HepG2 (cell line): ENCODE data around the gene GTF2H1. TPM values are rescaled to one million over a fixed set of nuclear protein-coding genes. Genes with fewer than 3 reads are reported as not detected.

ENCODE experiments used
- AKAP8 ChIP-seq: sonication (generic); formaldehyde crosslinking; IDR thresholded peaks from 2 replicates; pipeline ENCODE4 v1.5.1; 2020; ENCODE audit warnings: mild to moderate bottlenecking, missing genetic modification reagents
- BCL3 ChIP-seq: sonication (generic); formaldehyde crosslinking; IDR thresholded peaks from 2 replicates; pipeline ENCODE4 v1.5.1; 2020; ENCODE audit warnings: mild to moderate bottlenecking, missing genetic modification reagents, moderate library complexity
- HHEX ChIP-seq: IDR thresholded peaks from 2 replicates; pipeline ENCODE4 v1.6.1; 2016; ENCODE audit warnings: control low read depth
- HOMEZ ChIP-seq: IDR thresholded peaks from 2 replicates; pipeline ENCODE4 v1.6.1; 2016; ENCODE audit warnings: low read depth
- KDM4B ChIP-seq: sonication (generic); formaldehyde crosslinking; IDR thresholded peaks from 2 replicates; pipeline ENCODE4 v1.4.0; 2020; ENCODE audit warnings: missing genetic modification reagents
- MTA1 ChIP-seq: sonication (generic); formaldehyde crosslinking; IDR thresholded peaks from 2 replicates; pipeline ENCODE4 v1.4.0; 2020; ENCODE audit warnings: missing genetic modification reagents, mild to moderate bottlenecking, borderline replicate concordance
- SMC3 ChIP-seq: IDR thresholded peaks from 2 replicates; pipeline ENCODE4 v1.6.1; 2011; ENCODE audit warnings: low read length, improper control_type of control experiment
- TBX2 ChIP-seq: sonication (generic); formaldehyde crosslinking; IDR thresholded peaks from 2 replicates; pipeline ENCODE4 v1.5.0; 2020; ENCODE audit warnings: missing genetic modification reagents, mild to moderate bottlenecking, borderline replicate concordance
- ZBTB14 ChIP-seq: sonication (generic); formaldehyde crosslinking; IDR thresholded peaks from 2 replicates; pipeline ENCODE4 v1.4.0; 2020; ENCODE audit warnings: missing genetic modification reagents
- ZNF446 ChIP-seq: sonication (generic); formaldehyde crosslinking; IDR thresholded peaks from 2 replicates; pipeline ENCODE4 v1.5.0; 2020; ENCODE audit warnings: mild to moderate bottlenecking, missing genetic modification reagents
- ZNF605 ChIP-seq: sonication (generic); formaldehyde crosslinking; IDR thresholded peaks from 2 replicates; pipeline ENCODE4 v1.8.0; 2022; ENCODE audit warnings: mild to moderate bottlenecking, missing genetic modification reagents
- ZNF704 ChIP-seq: sonication (generic); formaldehyde crosslinking; IDR thresholded peaks from 2 replicates; pipeline ENCODE4 v1.8.1; 2023; ENCODE audit warnings: mild to moderate bottlenecking, inconsistent platforms, moderate library complexity, missing genetic modification reagents, borderline replicate concordance
- ZNF781 ChIP-seq: sonication (generic); formaldehyde crosslinking; IDR thresholded peaks from 2 replicates; pipeline ENCODE4 v1.5.1; 2020; ENCODE audit warnings: borderline replicate concordance, mild to moderate bottlenecking, missing genetic modification reagents; ENCODE audit errors: not compliant biosample characterization
- polyA plus RNA-seq, 8 experiments: library from polyadenylated mRNA; depleted of rRNA in 3 of 8; stranded (reverse) in 7 of 8; unstranded in 1 of 8; fragments of >200 nt; fragmentation: Illumina TruSeq in 4 of 8; extraction: Trizol in 4 of 8; gene quantifications; 2 replicates each; pipeline versions ENCODE4 v1.2.1 to v1.2.3, GENCODE V29; 2011 to 2016; ENCODE audit warnings: low read depth in 4 of 8, missing spikeins in 1 of 8, mixed read lengths in 1 of 8; ENCODE audit not compliant: insufficient read depth in 1 of 8
- total RNA-seq, 5 experiments: library from RNA; depleted of rRNA; stranded (reverse); fragments of >200 nt; fragmentation: Illumina TruSeq; extraction: Trizol; gene quantifications; 2 replicates each; pipeline ENCODE4 v1.2.3, GENCODE V29; 2016; ENCODE audit warnings: low read depth in 1 of 5
- TF ChIP-seq, protein P1 (sequence below): sonication (generic); formaldehyde crosslinking; IDR thresholded peaks from 2 replicates; pipeline ENCODE4 v1.9.0; 2021; ENCODE audit warnings: mild to moderate bottlenecking, missing genetic modification reagents

The GTF2H1 gene
- total and polyA plus RNA-seq, 2 of the 13 experiments (the other 11 are each of a cell fraction or from before 2014, with no cell fraction given), result 15.7 to 51.4 TPM

DNA sequence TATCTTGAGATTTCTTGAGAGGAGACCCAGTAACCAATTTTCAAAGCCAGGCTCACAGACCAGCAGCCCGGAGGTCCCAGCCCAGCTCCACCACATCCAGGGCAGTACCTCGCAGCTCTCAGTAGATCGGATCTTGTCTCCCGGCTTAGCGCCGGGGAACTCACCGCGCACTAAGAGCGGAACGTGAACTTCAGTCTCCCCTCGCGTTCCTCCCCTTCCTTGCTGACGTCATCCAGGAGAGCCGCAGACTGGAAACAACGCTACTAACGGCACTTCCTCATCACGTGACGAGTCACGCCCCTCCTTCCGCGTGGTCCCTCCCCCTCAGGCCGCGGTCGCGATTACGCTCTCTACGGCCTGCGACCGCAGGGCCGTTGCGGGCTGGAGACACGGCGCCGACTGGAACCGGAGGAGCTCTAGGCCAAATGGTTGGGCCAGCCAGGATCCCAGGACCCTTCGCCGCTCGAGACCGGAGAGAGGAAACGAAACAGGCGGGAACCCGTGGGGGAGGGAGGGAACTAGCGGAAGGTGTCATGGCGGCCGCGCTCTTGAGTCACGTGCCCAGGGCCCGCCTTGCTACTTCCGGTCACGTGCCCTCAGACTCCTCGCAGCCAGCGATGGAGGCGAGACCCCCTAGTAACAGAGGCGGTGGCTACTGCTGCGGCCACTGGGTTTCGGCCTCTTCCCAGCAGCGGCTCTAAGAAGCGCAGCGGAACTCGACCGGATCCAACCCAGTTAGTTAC lies at the start of gene GTF2H1, which contains the start of gene HPS5 (continued):
- TF ChIP-seq ZBTB14 (no peak), ZNF781 (CRISPR knock-in tag) (peak; percentile 64), TBX2 (CRISPR knock-in tag) (peak; percentile 79), HOMEZ (CRISPR knock-in tag) (peak; percentile 76; the same call in 1 of the 2 replicates), BCL3 (CRISPR knock-in tag) (peak; percentile 97), MTA1 (CRISPR knock-in tag) (no peak; the same call in 1 of the 2 replicates), ZNF605 (CRISPR knock-in tag) (peak; percentile 97), KDM4B (CRISPR knock-in tag) (0 out of 2 replicates have a peak, but pooled peaks have one; percentile 82), SMC3 (no peak), HHEX (no peak), ZNF446 (CRISPR knock-in tag) (peak; percentile 80; the same call in 1 of the 2 replicates), AKAP8 (no peak), ZNF704 (CRISPR knock-in tag) (peak; percentile 62; the same call in 1 of the 2 replicates)
- TF ChIP-seq, protein P1, sequence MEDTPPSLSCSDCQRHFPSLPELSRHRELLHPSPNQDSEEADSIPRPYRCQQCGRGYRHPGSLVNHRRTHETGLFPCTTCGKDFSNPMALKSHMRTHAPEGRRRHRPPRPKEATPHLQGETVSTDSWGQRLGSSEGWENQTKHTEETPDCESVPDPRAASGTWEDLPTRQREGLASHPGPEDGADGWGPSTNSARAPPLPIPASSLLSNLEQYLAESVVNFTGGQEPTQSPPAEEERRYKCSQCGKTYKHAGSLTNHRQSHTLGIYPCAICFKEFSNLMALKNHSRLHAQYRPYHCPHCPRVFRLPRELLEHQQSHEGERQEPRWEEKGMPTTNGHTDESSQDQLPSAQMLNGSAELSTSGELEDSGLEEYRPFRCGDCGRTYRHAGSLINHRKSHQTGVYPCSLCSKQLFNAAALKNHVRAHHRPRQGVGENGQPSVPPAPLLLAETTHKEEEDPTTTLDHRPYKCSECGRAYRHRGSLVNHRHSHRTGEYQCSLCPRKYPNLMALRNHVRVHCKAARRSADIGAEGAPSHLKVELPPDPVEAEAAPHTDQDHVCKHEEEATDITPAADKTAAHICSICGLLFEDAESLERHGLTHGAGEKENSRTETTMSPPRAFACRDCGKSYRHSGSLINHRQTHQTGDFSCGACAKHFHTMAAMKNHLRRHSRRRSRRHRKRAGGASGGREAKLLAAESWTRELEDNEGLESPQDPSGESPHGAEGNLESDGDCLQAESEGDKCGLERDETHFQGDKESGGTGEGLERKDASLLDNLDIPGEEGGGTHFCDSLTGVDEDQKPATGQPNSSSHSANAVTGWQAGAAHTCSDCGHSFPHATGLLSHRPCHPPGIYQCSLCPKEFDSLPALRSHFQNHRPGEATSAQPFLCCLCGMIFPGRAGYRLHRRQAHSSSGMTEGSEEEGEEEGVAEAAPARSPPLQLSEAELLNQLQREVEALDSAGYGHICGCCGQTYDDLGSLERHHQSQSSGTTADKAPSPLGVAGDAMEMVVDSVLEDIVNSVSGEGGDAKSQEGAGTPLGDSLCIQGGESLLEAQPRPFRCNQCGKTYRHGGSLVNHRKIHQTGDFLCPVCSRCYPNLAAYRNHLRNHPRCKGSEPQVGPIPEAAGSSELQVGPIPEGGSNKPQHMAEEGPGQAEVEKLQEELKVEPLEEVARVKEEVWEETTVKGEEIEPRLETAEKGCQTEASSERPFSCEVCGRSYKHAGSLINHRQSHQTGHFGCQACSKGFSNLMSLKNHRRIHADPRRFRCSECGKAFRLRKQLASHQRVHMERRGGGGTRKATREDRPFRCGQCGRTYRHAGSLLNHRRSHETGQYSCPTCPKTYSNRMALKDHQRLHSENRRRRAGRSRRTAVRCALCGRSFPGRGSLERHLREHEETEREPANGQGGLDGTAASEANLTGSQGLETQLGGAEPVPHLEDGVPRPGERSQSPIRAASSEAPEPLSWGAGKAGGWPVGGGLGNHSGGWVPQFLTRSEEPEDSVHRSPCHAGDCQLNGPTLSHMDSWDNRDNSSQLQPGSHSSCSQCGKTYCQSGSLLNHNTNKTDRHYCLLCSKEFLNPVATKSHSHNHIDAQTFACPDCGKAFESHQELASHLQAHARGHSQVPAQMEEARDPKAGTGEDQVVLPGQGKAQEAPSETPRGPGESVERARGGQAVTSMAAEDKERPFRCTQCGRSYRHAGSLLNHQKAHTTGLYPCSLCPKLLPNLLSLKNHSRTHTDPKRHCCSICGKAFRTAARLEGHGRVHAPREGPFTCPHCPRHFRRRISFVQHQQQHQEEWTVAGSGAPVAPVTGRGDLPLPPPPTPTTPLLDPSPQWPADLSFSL (CRISPR knock-in tag), result no peak
